HepG2 (cell line): ENCODE results near the gene QRICH2. TPM values are rescaled to one million over a fixed set of nuclear protein-coding genes. Genes with fewer than 3 reads are reported as not detected.

Experiments used
- AHR ChIP-seq: IDR thresholded peaks from 2 replicates; pipeline ENCODE4 v1.6.1; 2018; ENCODE audit warnings: missing genetic modification reagents, missing compliant biosample characterization
- ATF7-NPFF ChIP-seq: sonication (generic); formaldehyde crosslinking; IDR thresholded peaks from 2 replicates; pipeline ENCODE4 v1.8.1; 2023; ENCODE audit warnings: mild to moderate bottlenecking, low read depth, missing genetic modification reagents, moderate library complexity
- ATRX ChIP-seq: sonication (generic); formaldehyde crosslinking; IDR thresholded peaks from 2 replicates; pipeline ENCODE4 v1.4.0; 2020; ENCODE audit warnings: missing genetic modification reagents, borderline replicate concordance
- CEBPG ChIP-seq: IDR thresholded peaks from 2 replicates; pipeline ENCODE4 v1.6.1; 2016
- IKZF4 ChIP-seq: sonication (generic); formaldehyde crosslinking; IDR thresholded peaks from 2 replicates; pipeline ENCODE4 v1.5.1; 2020; ENCODE audit warnings: borderline replicate concordance, mild to moderate bottlenecking, low read depth, missing genetic modification reagents; ENCODE audit errors: not compliant biosample characterization
- JUN ChIP-seq: sonication (generic); formaldehyde crosslinking; IDR thresholded peaks from 2 replicates; pipeline ENCODE4 v1.4.0; 2020; ENCODE audit warnings: mild to moderate bottlenecking, missing genetic modification reagents
- KAT8 ChIP-seq: IDR thresholded peaks from 2 replicates; pipeline ENCODE4 v1.6.1; 2016; ENCODE audit warnings: missing genetic modification reagents, missing compliant biosample characterization
- KMT2B ChIP-seq: IDR thresholded peaks from 2 replicates; pipeline ENCODE4 v1.6.1; 2016; ENCODE audit warnings: missing genetic modification reagents, missing compliant biosample characterization
- MAZ ChIP-seq, 2 experiments: sonication (generic) in 1 of 2; formaldehyde crosslinking in 1 of 2; IDR thresholded peaks; 2 replicates each; pipeline versions ENCODE4 v1.5.0 to v1.6.1; 2012 to 2020; ENCODE audit warnings: low read depth in 2 of 2, mild to moderate bottlenecking in 2 of 2, borderline replicate concordance in 1 of 2, improper control_type of control experiment in 1 of 2, low read length in 1 of 2, missing genetic modification reagents in 1 of 2, moderate library complexity in 1 of 2
- NFYB ChIP-seq: sonication (generic); formaldehyde crosslinking; IDR thresholded peaks from 2 replicates; pipeline ENCODE4 v1.4.0; 2020; ENCODE audit warnings: missing genetic modification reagents
- PLSCR1 ChIP-seq: sonication (generic); formaldehyde crosslinking; IDR thresholded peaks from 2 replicates; pipeline ENCODE4 v1.5.0; 2020; ENCODE audit warnings: missing genetic modification reagents, mild to moderate bottlenecking, borderline replicate concordance
- TBL1XR1 ChIP-seq: fragments of 150-350 bp; IDR thresholded peaks from 2 replicates; pipeline ENCODE4 v1.6.1; 2014; ENCODE audit warnings: borderline replicate concordance, low read length; ENCODE audit not compliant: partially characterized antibody
- TBX2 ChIP-seq: sonication (generic); formaldehyde crosslinking; IDR thresholded peaks from 2 replicates; pipeline ENCODE4 v1.5.0; 2020; ENCODE audit warnings: missing genetic modification reagents, mild to moderate bottlenecking, borderline replicate concordance
- ZBTB20 ChIP-seq: sonication (generic); formaldehyde crosslinking; IDR thresholded peaks from 2 replicates; pipeline ENCODE4 v1.8.1; 2023; ENCODE audit warnings: missing genetic modification reagents, low read depth, mild to moderate bottlenecking, borderline replicate concordance
- ZBTB26 ChIP-seq: IDR thresholded peaks from 2 replicates; pipeline ENCODE4 v1.6.1; 2016; ENCODE audit warnings: missing compliant biosample characterization, missing genetic modification reagents, borderline replicate concordance
- ZBTB49 ChIP-seq: sonication (generic); formaldehyde crosslinking; IDR thresholded peaks from 2 replicates; pipeline ENCODE4 v1.4.0; 2020; ENCODE audit warnings: missing genetic modification reagents, borderline replicate concordance
- ZFP36L1 ChIP-seq: sonication (generic); formaldehyde crosslinking; IDR thresholded peaks from 2 replicates; pipeline ENCODE4 v1.8.0; 2022; ENCODE audit warnings: mild to moderate bottlenecking, missing genetic modification reagents, moderate library complexity
- ZFP41 ChIP-seq: sonication (generic); formaldehyde crosslinking; IDR thresholded peaks from 2 replicates; pipeline ENCODE4 v1.4.0; 2020; ENCODE audit warnings: mild to moderate bottlenecking, missing genetic modification reagents, borderline replicate concordance
- ZNF230 ChIP-seq: sonication (generic); formaldehyde crosslinking; IDR thresholded peaks from 2 replicates; pipeline ENCODE4 v1.4.0; 2020; ENCODE audit warnings: mild to moderate bottlenecking, missing genetic modification reagents
- ZNF350 ChIP-seq: sonication (generic); formaldehyde crosslinking; IDR thresholded peaks from 2 replicates; pipeline ENCODE4 v1.4.0; 2020; ENCODE audit warnings: mild to moderate bottlenecking, low read depth, missing genetic modification reagents, borderline replicate concordance
- ZNF468 ChIP-seq: sonication (generic); formaldehyde crosslinking; IDR thresholded peaks from 2 replicates; pipeline ENCODE4 v1.8.0; 2022; ENCODE audit warnings: mild to moderate bottlenecking, moderate library complexity, missing genetic modification reagents
- ZNF562 ChIP-seq: sonication (generic); formaldehyde crosslinking; IDR thresholded peaks from 2 replicates; pipeline ENCODE4 v1.8.0; 2022; ENCODE audit warnings: missing genetic modification reagents, borderline replicate concordance
- ZNF781 ChIP-seq: sonication (generic); formaldehyde crosslinking; IDR thresholded peaks from 2 replicates; pipeline ENCODE4 v1.5.1; 2020; ENCODE audit warnings: borderline replicate concordance, mild to moderate bottlenecking, missing genetic modification reagents; ENCODE audit errors: not compliant biosample characterization
- ZNF784 ChIP-seq: sonication (generic); formaldehyde crosslinking; IDR thresholded peaks from 2 replicates; pipeline ENCODE4 v1.5.1; 2020; ENCODE audit warnings: missing genetic modification reagents, mild to moderate bottlenecking, borderline replicate concordance
- ZSCAN12 ChIP-seq: sonication (generic); formaldehyde crosslinking; IDR thresholded peaks from 2 replicates; pipeline ENCODE4 v1.9.0; 2021; ENCODE audit warnings: mild to moderate bottlenecking, missing genetic modification reagents
- polyA plus RNA-seq, 8 experiments: library from polyadenylated mRNA; depleted of rRNA in 3 of 8; stranded (reverse) in 7 of 8; unstranded in 1 of 8; fragments of >200 nt; fragmentation: Illumina TruSeq in 4 of 8; extraction: Trizol in 4 of 8; gene quantifications; 2 replicates each; pipeline versions ENCODE4 v1.2.1 to v1.2.3, GENCODE V29; 2011 to 2016; ENCODE audit warnings: low read depth in 4 of 8, missing spikeins in 1 of 8, mixed read lengths in 1 of 8; ENCODE audit not compliant: insufficient read depth in 1 of 8
- total RNA-seq, 5 experiments: library from RNA; depleted of rRNA; stranded (reverse); fragments of >200 nt; fragmentation: Illumina TruSeq; extraction: Trizol; gene quantifications; 2 replicates each; pipeline ENCODE4 v1.2.3, GENCODE V29; 2016; ENCODE audit warnings: low read depth in 1 of 5

QRICH2 gene
- total and polyA plus RNA-seq, 2 of the 13 experiments (the other 11 are each of a cell fraction or from before 2014, with no cell fraction given), result 3.7 to 5.7 TPM

GRCh38 chr17:76345377-76345974, 37.4 kb upstream of the QRICH2 start (continued):
- TF ChIP-seq PLSCR1 (CRISPR knock-in tag), result no peak
- TF ChIP-seq CEBPG (CRISPR knock-in tag), result peak; percentile 94
- TF ChIP-seq ZFP36L1, result no peak
- TF ChIP-seq TBX2 (CRISPR knock-in tag), result peak; percentile 57; the same call in 1 of the 2 replicates
- TF ChIP-seq KMT2B, result no peak
- TF ChIP-seq ATF7-NPFF (CRISPR knock-in tag), result no peak
- TF ChIP-seq KAT8 (CRISPR knock-in tag), result no peak; the same call in 1 of the 2 replicates
- no peak for TF ChIP-seq ZNF230 (CRISPR knock-in tag)
- TF ChIP-seq ATRX (CRISPR knock-in tag), result no peak
- no peak for TF ChIP-seq ZNF562
- no peak for TF ChIP-seq JUN (CRISPR knock-in tag)
- TF ChIP-seq ZNF784 (CRISPR knock-in tag), result no peak
- no peak for TF ChIP-seq NFYB
- no peak for TF ChIP-seq MAZ (IDR thresholded peaks at IDR 0.05; ENCODE audit: borderline replicate concordance, low read depth, low read length)
- no peak for TF ChIP-seq MAZ (CRISPR knock-in tag; IDR thresholded peaks at IDR 0.05; ENCODE audit: low read depth)
- TF ChIP-seq ZSCAN12 (CRISPR knock-in tag), result no peak
- TF ChIP-seq IKZF4 (CRISPR knock-in tag), result no peak
- TF ChIP-seq AHR, result no peak; the same call in 1 of the 2 replicates
- no peak for TF ChIP-seq ZNF468 (CRISPR knock-in tag)
- TF ChIP-seq ZBTB26 (CRISPR knock-in tag), result no peak
- TF ChIP-seq TBL1XR1, result peak; percentile 48
- no peak for TF ChIP-seq ZBTB20
- no peak for TF ChIP-seq ZNF781 (CRISPR knock-in tag)
- TF ChIP-seq ZNF350 (CRISPR knock-in tag), result peak; percentile 70; the same call in 1 of the 2 replicates
- TF ChIP-seq ZFP41 (CRISPR knock-in tag), result no peak
- no peak for TF ChIP-seq ZBTB49 (CRISPR knock-in tag)
